SK-N-SH treated with all-trans-retinoic acid at 6 μM for 48 hours (cell line): ENCODE results near the gene SFXN1.

Experiments
- ATAC-seq: fragments of 200-7000 bp; cut with Tn5 transposase; 3 replicates; pipeline ENCODE4 v1.9.1; 2020; ENCODE audit warnings: mild to moderate bottlenecking, moderate library complexity
- BACH2 ChIP-seq: fragments of 250-450 bp; sonication (Bioruptor Pico); IDR thresholded peaks from 2 replicates; pipeline ENCODE4 v1.9.0; 2021; ENCODE audit warnings: mild to moderate bottlenecking, borderline replicate concordance
- CSDC2 ChIP-seq: fragments of 250-450 bp; sonication (Bioruptor Pico); IDR thresholded peaks from 2 replicates; pipeline ENCODE4 v1.5.0; 2020; ENCODE audit warnings: mild to moderate bottlenecking, moderate library complexity
- ESRRG ChIP-seq: fragments of 250-450 bp; sonication (Bioruptor Pico); IDR thresholded peaks from 2 replicates; pipeline ENCODE4 v1.6.1; 2021; ENCODE audit warnings: mild to moderate bottlenecking
- GLIS3 ChIP-seq: fragments of 250-450 bp; sonication (Bioruptor Pico); IDR thresholded peaks from 2 replicates; pipeline ENCODE4 v1.5.0; 2020; ENCODE audit warnings: mild to moderate bottlenecking, moderate library complexity
- ISL1 ChIP-seq: fragments of 250-450 bp; sonication (Bioruptor Pico); IDR thresholded peaks from 2 replicates; pipeline ENCODE4 v2.1.2; 2022; ENCODE audit warnings: mild to moderate bottlenecking, moderate library complexity
- OSR1 ChIP-seq: fragments of 250-450 bp; sonication (Bioruptor Pico); IDR thresholded peaks from 2 replicates; pipeline ENCODE4 v1.8.0; 2022; ENCODE audit warnings: moderate library complexity, mild to moderate bottlenecking, inconsistent platforms
- PPARA ChIP-seq: fragments of 250-450 bp; sonication (Bioruptor Pico); IDR thresholded peaks from 2 replicates; pipeline ENCODE4 v1.5.0; 2020; ENCODE audit warnings: mild to moderate bottlenecking, borderline replicate concordance
- RARB ChIP-seq: fragments of 250-450 bp; sonication (Bioruptor Pico); IDR thresholded peaks from 2 replicates; pipeline ENCODE4 v1.8.0; 2021; ENCODE audit warnings: mild to moderate bottlenecking, moderate library complexity
- SNAI2 ChIP-seq: fragments of 250-450 bp; sonication (Bioruptor Pico); IDR thresholded peaks from 2 replicates; pipeline ENCODE4 v1.5.0; 2020; ENCODE audit warnings: mild to moderate bottlenecking, moderate library complexity
- TCF4 ChIP-seq: fragments of 250-450 bp; sonication (Bioruptor Pico); IDR thresholded peaks from 2 replicates; pipeline ENCODE4 v1.8.0; 2021; ENCODE audit warnings: mild to moderate bottlenecking, moderate library complexity, borderline replicate concordance
- TOX ChIP-seq: fragments of 250-450 bp; sonication (Bioruptor Pico); IDR thresholded peaks from 2 replicates; pipeline ENCODE4 v1.8.0; 2021; ENCODE audit warnings: mild to moderate bottlenecking, moderate library complexity, borderline replicate concordance
- ZC3H10 ChIP-seq: fragments of 250-450 bp; sonication (Bioruptor Pico); IDR thresholded peaks from 2 replicates; pipeline ENCODE4 v1.5.1; 2021; ENCODE audit warnings: mild to moderate bottlenecking, moderate library complexity
- ZFP3 ChIP-seq: fragments of 250-450 bp; sonication (Bioruptor Pico); IDR thresholded peaks from 2 replicates; pipeline ENCODE4 v1.5.0; 2020; ENCODE audit warnings: mild to moderate bottlenecking, moderate library complexity
- ZFP30 ChIP-seq: fragments of 450-650 bp; formaldehyde crosslinking; IDR thresholded peaks from 2 replicates; pipeline ENCODE4 v1.5.0; 2022; ENCODE audit warnings: mild to moderate bottlenecking, moderate library complexity
- ZNF565 ChIP-seq: fragments of 450-650 bp; formaldehyde crosslinking; conservative IDR thresholded peaks from 2 replicates; pipeline ENCODE4 v1.5.0; 2020; ENCODE audit warnings: low read depth, mild to moderate bottlenecking, moderate library complexity
- ZNF8 ChIP-seq: fragments of 450-650 bp; formaldehyde crosslinking; IDR thresholded peaks from 2 replicates; pipeline ENCODE4 v1.5.0; 2020; ENCODE audit warnings: mild to moderate bottlenecking, moderate library complexity
- TF ChIP-seq, protein P1 (sequence below): fragments of 250-450 bp; sonication (Bioruptor Pico); IDR thresholded peaks from 2 replicates; pipeline ENCODE4 v1.5.0; 2020; ENCODE audit warnings: mild to moderate bottlenecking, moderate library complexity
- TF ChIP-seq, protein P2 (sequence below): fragments of 250-450 bp; sonication (Bioruptor Pico); IDR thresholded peaks from 2 replicates; pipeline ENCODE4 v1.8.0; 2020; ENCODE audit warnings: mild to moderate bottlenecking, moderate library complexity, borderline replicate concordance
- TF ChIP-seq, protein P3 (sequence below): fragments of 250-450 bp; sonication (Bioruptor Pico); IDR thresholded peaks from 2 replicates; pipeline ENCODE4 v1.8.0; 2021; ENCODE audit warnings: low read depth, mild to moderate bottlenecking, moderate library complexity, borderline replicate concordance
- TF ChIP-seq, protein P4 (sequence below): fragments of 250-450 bp; sonication (Bioruptor Pico); IDR thresholded peaks from 2 replicates; pipeline ENCODE4 v1.5.1; 2020; ENCODE audit warnings: low read depth, mild to moderate bottlenecking, moderate library complexity

SFXN1 gene

DNA sequence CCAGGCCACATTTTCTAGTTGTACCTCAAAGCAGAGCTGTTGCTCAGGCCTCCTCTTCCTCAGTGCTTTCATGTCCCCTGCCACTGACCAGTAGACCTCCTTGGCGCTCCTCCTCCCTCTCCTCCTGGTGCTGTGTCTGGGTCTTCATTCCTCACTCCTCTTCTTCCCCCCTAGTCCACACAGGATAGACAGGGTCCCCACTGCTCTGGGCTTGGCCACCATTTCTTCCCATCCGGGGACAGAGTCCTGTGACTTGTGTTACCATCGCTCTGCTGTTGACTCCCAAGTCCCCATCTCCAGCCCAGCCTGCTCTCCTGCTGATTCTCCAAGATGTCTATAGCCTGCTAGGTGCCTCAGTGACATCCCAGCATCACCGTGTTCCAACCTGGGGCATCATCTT, 91.3 kb downstream of the SFXN1 start:
- ATAC-seq = no peak
- TF ChIP-seq RARB (no peak), TCF4 (CRISPR knock-in tag) (no peak), GLIS3 (CRISPR knock-in tag) (no peak), OSR1 (CRISPR knock-in tag) (no peak), CSDC2 (CRISPR knock-in tag) (no peak), ISL1 (CRISPR knock-in tag) (no peak), TOX (no peak), PPARA (CRISPR knock-in tag) (no peak), ZFP30 (CRISPR knock-in tag) (no peak), ZNF565 (CRISPR knock-in tag) (no peak), ZC3H10 (CRISPR knock-in tag) (no peak), BACH2 (CRISPR knock-in tag) (no peak), SNAI2 (no peak), ZNF8 (no peak)
- TF ChIP-seq, protein P1, sequence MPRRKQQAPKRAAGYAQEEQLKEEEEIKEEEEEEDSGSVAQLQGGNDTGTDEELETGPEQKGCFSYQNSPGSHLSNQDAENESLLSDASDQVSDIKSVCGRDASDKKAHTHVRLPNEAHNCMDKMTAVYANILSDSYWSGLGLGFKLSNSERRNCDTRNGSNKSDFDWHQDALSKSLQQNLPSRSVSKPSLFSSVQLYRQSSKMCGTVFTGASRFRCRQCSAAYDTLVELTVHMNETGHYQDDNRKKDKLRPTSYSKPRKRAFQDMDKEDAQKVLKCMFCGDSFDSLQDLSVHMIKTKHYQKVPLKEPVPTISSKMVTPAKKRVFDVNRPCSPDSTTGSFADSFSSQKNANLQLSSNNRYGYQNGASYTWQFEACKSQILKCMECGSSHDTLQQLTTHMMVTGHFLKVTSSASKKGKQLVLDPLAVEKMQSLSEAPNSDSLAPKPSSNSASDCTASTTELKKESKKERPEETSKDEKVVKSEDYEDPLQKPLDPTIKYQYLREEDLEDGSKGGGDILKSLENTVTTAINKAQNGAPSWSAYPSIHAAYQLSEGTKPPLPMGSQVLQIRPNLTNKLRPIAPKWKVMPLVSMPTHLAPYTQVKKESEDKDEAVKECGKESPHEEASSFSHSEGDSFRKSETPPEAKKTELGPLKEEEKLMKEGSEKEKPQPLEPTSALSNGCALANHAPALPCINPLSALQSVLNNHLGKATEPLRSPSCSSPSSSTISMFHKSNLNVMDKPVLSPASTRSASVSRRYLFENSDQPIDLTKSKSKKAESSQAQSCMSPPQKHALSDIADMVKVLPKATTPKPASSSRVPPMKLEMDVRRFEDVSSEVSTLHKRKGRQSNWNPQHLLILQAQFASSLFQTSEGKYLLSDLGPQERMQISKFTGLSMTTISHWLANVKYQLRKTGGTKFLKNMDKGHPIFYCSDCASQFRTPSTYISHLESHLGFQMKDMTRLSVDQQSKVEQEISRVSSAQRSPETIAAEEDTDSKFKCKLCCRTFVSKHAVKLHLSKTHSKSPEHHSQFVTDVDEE = no peak
- TF ChIP-seq, protein P2, sequence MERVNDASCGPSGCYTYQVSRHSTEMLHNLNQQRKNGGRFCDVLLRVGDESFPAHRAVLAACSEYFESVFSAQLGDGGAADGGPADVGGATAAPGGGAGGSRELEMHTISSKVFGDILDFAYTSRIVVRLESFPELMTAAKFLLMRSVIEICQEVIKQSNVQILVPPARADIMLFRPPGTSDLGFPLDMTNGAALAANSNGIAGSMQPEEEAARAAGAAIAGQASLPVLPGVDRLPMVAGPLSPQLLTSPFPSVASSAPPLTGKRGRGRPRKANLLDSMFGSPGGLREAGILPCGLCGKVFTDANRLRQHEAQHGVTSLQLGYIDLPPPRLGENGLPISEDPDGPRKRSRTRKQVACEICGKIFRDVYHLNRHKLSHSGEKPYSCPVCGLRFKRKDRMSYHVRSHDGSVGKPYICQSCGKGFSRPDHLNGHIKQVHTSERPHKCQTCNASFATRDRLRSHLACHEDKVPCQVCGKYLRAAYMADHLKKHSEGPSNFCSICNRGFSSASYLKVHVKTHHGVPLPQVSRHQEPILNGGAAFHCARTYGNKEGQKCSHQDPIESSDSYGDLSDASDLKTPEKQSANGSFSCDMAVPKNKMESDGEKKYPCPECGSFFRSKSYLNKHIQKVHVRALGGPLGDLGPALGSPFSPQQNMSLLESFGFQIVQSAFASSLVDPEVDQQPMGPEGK (CRISPR knock-in tag) = no peak
- TF ChIP-seq, all 23 proteins: peak for 0

DNA sequence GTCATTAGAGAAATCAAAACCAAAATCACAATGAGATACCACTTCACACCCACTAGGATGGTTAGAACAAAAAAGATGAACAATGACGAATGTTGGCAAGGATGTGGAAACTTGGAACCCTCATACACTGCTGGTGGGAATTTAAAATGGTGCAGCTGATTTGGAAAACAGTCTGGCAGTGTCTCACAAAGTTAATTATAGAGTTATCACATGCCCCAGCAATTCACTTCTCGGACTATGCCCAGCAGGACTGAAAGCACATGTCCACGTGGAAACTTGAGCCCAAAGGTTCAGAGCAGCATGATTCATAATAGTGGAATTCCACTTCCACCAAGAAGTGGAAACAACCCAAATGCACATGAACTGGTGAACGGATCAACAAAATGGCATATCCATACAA, 94.5 kb downstream of the SFXN1 start:
- TF ChIP-seq BACH2 (CRISPR knock-in tag) (no peak), OSR1 (CRISPR knock-in tag) (no peak), ESRRG (CRISPR knock-in tag) (no peak), ZNF565 (CRISPR knock-in tag) (no peak), CSDC2 (CRISPR knock-in tag) (no peak), PPARA (CRISPR knock-in tag) (no peak), ZNF8 (no peak), ZC3H10 (CRISPR knock-in tag) (no peak), ISL1 (CRISPR knock-in tag) (no peak), SNAI2 (no peak), ZFP3 (CRISPR knock-in tag) (no peak)
- TF ChIP-seq, protein P2 (CRISPR knock-in tag) = no peak
- TF ChIP-seq, protein P3, sequence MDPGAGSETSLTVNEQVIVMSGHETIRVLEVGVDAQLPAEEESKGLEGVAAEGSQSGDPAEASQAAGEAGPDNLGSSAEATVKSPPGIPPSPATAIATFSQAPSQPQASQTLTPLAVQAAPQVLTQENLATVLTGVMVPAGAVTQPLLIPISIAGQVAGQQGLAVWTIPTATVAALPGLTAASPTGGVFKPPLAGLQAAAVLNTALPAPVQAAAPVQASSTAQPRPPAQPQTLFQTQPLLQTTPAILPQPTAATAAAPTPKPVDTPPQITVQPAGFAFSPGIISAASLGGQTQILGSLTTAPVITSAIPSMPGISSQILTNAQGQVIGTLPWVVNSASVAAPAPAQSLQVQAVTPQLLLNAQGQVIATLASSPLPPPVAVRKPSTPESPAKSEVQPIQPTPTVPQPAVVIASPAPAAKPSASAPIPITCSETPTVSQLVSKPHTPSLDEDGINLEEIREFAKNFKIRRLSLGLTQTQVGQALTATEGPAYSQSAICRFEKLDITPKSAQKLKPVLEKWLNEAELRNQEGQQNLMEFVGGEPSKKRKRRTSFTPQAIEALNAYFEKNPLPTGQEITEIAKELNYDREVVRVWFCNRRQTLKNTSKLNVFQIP = no peak
- TF ChIP-seq, protein P4, sequence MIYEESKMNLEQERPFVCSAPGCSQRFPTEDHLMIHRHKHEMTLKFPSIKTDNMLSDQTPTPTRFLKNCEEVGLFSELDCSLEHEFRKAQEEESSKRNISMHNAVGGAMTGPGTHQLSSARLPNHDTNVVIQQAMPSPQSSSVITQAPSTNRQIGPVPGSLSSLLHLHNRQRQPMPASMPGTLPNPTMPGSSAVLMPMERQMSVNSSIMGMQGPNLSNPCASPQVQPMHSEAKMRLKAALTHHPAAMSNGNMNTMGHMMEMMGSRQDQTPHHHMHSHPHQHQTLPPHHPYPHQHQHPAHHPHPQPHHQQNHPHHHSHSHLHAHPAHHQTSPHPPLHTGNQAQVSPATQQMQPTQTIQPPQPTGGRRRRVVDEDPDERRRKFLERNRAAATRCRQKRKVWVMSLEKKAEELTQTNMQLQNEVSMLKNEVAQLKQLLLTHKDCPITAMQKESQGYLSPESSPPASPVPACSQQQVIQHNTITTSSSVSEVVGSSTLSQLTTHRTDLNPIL (CRISPR knock-in tag) = no peak
- no peak for ATAC-seq

DNA sequence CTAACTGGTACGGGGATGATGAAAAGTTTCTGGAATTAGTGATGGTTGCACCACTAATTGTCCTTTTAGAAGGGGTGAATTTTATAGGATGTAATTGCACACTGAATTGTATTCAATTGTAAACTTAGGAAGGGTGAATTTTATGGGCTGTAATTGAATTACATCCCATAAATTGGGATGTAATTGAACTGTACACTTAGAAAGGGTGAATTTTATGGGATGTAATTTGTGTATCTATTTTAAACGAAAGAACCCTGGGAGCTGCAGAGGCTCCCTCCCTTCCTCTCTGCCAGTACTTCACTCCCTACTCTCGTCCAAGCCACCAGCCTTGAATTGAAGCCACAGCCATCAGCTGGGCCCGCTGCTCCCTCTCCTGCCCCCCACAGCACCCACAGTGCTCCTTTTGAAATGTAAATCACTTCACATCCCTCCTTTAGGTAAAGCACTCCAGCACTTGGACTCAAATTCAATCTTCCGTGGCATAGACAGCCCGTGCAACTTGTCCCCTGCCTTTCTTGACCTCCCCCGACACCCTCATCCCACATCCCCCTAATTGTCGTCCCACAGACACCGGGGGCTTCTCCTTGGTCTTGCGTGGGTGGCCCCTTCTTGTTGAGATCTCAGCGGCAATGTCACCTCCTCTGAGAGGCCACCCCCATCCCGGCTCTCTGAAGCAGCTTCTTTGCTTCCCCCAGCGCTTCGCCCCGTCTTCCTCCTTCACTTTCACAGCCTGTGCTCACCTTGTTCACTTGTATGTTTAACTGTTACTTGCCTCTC, 95.3 kb downstream of the SFXN1 start:
- TF ChIP-seq RARB = no peak
- TF ChIP-seq ZC3H10 (CRISPR knock-in tag) = no peak
- no peak for TF ChIP-seq TCF4 (CRISPR knock-in tag)
- TF ChIP-seq TOX = no peak
- ATAC-seq = no peak
